NCI-H1105 (cell line): ENCODE data around the gene RAB44.

Experiments used
- DNase-seq: peaks from one replicate; lab custom pipeline; 2025; lab: John Stamatoyannopoulos, UW

RAB44 gene

DNA sequence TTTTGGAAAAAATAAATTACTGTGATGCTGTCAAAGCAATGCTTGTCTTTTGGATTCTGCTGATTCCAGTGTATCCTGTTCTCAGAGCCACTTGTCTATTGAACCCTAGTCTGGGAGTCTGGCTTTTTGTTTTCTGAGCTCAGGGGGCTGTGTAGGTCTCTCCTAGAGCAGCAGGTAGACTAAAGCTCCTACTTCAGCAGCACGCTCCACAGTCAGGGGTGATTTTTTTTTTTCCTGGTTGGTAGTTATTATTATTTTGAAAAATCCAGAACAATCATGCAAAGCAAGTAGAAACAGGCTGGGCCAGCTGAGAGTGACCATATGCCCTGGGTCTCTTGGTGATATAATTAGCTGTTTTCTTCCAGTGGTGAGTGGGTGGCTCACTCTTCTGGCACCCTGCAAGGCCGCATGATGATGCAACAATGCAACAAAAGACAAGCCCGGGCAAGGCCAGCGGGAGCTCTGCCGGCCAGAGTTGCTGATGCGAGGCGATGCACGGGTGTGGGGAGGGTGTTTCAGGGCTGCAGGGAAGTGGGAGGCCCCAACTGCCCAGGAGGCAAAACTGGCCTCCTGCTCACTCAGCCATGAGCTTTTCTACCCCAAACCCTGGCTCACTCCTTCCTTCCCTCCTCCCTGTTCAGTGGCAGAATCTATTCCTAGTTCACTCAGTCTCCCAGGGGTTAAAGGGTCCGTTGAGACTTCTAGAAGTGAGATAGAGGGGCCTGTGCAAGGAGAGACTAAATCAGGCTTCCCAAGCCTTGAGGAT lies 30.6 kb upstream of the RAB44 start:
- DNase-seq: peak; percentile 82

DNA sequence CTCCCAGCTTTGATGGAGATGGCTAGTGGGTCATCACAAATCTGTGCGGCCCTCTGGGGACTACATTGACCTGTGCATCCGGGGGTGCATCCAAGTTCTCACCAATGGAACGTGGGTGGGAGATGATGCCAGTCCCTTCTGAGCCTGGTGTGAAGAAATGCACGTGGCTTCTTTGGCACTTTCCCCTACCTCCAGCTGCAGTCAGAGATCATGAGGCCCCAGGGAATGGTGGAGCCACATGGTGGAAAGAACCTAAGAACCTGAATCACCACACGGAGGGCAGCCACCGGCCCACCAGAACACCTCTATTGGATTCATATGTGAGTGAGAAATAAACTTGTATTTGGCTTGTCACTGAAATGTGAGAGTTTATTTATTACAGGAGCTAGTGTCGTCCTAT lies 29.0 kb upstream of the RAB44 start:
- DNase-seq: no peak

GRCh38 chr6:36669002-36669401 lies 28.6 kb upstream of the RAB44 start:
- DNase-seq: no peak

- no peak for DNase-seq
Measured at GRCh38 chr6:36670271-36670670, 27.4 kb upstream of the RAB44 start.

GRCh38 chr6:36671687-36672375 lies 25.8 kb upstream of the RAB44 start:
- DNase-seq: no peak

GRCh38 chr6:36673882-36674281 lies 23.7 kb upstream of the RAB44 start:
- no peak for DNase-seq

GRCh38 chr6:36674942-36675341 lies 22.7 kb upstream of the RAB44 start:
- DNase-seq: no peak

- DNase-seq: peak; percentile 24
Measured at GRCh38 chr6:36676141-36677058, 21.2 kb upstream of the RAB44 start.

DNA sequence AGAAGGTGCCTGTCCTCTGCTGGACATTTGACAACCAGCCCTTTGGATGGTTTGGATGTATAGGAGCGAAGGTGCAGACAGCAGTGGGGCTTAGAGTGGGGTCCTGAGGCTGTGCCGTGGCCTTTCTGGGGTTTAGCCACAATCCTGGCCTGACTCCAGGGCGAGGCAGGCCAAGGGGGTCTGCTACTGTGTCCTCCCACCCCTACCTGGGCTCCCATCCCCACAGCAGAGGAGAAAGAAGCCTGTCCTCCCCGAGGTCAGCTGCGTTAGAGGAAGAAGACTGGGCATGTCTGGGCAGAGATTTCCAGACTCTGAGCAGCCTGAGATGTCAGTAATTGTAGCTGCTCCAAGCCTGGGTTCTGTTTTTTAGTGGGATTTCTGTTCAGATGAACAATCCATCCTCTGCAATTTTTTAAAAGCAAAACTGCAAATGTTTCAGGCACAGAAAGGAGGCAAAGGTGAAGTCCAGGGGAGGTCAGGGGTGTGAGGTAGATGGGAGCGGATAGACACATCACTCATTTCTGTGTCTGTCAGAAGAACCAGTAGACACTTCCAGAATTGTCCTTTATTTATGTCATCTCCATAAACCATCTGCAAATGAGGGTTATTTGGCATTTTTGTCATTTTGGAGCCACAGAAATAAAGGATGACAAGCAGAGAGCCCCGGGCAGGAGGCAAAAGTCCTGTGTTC lies 20.4 kb upstream of the RAB44 start:
- peak; percentile 33 for DNase-seq

GRCh38 chr6:36677753-36678487 lies 19.7 kb upstream of the RAB44 start:
- no peak for DNase-seq

GRCh38 chr6:36678488-36679042 lies 19.1 kb upstream of the RAB44 start, which contains the start of gene CDKN1A:
Gene CDKN1A (plus strand): TSS chr6:36678714. CDS start chr6:36684102, 5,388 bp downstream.
- peak; percentile 91 for DNase-seq

- peak; percentile 16 for DNase-seq
Measured at GRCh38 chr6:36679043-36679833, 18.4 kb upstream of the RAB44 start.

DNA sequence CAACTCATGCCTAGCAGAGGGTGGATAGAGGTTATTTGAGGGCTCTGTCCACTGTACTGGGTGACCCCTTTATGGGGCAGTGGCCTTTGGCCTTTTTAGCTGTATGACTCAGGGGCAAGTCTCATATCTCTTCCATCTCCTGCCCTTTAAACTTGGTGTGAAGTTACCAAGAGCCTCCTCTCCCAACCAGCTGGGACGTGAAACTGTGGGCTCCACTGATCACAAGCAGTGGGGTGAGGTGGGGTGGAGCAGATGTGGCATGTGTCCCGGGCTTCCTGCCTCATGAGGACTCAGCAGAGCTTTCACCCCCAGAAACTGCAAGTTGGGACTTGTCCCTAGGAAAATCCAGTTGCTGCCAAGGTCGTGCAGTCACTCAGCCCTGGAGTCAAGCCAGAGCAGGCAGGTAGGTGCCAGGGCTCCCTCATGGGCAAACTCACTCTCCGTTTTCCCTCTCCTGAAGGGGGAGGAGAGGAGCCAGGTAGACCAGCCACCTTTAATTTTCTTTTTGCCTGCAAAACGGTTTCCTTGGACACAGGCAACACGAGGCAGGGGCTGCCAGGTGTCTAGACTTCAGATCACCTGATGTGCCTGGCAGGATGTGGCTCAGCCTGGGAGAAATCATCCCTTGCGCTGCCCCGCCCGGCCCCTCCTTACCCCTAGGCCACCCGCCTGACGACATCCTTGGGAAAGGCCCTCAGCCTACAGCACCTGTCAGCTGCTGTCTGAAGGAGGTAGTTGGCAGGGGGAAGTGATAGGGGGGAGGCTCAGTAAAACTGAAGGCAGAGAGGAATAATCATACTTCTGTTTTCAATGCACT lies 15.1 kb upstream of the RAB44 start:
- DNase-seq: peak; percentile 99

GRCh38 chr6:36683145-36683655 lies 14.4 kb upstream of the RAB44 start:
- DNase-seq: peak; percentile 83

DNA sequence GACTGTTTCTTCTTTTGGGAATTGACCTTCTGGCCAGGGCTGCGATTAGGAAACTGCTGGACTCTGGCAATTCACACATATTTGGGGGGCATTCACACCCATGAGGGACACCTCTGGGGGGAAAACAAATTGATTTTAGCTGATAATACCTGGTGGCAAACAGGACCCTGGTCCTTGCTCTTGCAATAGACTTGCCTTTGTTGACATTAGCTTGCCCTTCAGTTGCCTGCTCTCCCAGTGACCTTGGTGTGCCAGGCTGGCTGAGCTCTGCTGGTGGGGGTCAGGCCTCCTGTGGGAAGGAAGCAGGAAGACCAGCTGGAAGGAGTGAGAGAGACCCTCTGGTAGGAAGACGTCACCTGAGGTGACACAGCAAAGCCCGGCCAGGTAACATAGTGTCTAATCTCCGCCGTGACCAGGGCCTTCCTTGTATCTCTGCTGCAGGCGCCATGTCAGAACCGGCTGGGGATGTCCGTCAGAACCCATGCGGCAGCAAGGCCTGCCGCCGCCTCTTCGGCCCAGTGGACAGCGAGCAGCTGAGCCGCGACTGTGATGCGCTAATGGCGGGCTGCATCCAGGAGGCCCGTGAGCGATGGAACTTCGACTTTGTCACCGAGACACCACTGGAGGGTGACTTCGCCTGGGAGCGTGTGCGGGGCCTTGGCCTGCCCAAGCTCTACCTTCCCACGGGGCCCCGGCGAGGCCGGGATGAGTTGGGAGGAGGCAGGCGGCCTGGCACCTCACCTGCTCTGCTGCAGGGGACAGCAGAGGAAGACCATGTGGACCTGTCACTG lies 13.8 kb upstream of the RAB44 start:
- no peak for DNase-seq

DNA sequence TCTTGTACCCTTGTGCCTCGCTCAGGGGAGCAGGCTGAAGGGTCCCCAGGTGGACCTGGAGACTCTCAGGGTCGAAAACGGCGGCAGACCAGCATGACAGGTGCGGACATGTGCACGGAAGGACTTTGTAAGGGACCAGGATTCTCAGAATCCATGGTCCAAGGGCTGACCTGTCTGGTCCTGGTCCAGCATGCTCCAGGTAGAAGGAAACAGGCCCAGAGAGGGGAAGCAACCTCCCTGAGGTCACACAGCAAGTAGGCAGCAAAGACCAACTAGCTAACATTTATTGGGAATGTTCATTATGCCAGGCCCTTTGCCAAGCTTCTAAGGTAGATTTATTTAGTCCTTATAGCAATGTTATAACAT lies 13.2 kb upstream of the RAB44 start:
- no peak for DNase-seq

GRCh38 chr6:36685166-36685924 lies 12.3 kb upstream of the RAB44 start:
- no peak for DNase-seq
